ENCODE measurements around the gene PPP1R12A. TPM values are rescaled to one million over a fixed set of nuclear protein-coding genes. Genes with fewer than 3 reads are reported as not detected.
A peak's percentile ranks its signal among the peaks of the same experiment; 100 is the strongest.

The PPP1R12A gene
- total RNA-seq, 4 donors from 2014 or later: 79.2 to 276 (median 92.6) TPM

DNA sequence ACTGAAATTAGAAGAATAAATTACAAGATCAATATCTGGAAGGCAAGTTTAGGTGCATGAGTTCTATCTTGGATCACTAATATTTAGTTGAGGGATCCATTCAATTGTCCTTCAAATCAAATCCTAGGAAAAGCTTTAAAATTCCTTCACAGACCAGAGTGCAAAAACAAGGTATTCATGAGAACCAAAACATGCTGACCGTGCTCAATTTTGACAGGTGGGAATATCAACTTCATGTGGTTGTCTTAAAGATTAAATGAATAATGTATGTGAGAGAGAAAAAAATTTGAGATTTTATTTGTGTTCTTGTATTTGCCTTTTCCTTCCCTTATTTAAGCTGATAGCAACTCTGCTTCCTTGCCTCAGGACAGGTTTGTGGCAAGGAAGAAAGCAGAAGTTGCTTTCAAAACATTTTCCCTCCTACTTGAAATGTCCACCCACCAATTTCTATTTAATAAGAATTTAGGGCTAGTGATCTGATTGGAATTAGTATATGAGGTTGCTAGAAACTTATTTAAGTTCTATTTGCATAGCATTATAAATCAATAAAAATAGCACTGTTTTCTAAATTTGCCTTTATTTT, 4.9 kb upstream of the PPP1R12A start:
- H3K27me3 ChIP-seq: no peaks in the 10 kb centered on the region
- H3K27ac ChIP-seq: no peak overlapping the region
- H3K36me3 ChIP-seq: no peaks in the 10 kb centered on the region
- no peak overlapping the region for H3K4me3 ChIP-seq
- H3K4me1 ChIP-seq: peaks cover 0 to 13% (median 0%) of the 10 kb centered on the region in 4 donors
- no peaks in the 10 kb centered on the region for H3K9me3 ChIP-seq
- DNase-seq: no peak
- TF ChIP-seq, protein P1, sequence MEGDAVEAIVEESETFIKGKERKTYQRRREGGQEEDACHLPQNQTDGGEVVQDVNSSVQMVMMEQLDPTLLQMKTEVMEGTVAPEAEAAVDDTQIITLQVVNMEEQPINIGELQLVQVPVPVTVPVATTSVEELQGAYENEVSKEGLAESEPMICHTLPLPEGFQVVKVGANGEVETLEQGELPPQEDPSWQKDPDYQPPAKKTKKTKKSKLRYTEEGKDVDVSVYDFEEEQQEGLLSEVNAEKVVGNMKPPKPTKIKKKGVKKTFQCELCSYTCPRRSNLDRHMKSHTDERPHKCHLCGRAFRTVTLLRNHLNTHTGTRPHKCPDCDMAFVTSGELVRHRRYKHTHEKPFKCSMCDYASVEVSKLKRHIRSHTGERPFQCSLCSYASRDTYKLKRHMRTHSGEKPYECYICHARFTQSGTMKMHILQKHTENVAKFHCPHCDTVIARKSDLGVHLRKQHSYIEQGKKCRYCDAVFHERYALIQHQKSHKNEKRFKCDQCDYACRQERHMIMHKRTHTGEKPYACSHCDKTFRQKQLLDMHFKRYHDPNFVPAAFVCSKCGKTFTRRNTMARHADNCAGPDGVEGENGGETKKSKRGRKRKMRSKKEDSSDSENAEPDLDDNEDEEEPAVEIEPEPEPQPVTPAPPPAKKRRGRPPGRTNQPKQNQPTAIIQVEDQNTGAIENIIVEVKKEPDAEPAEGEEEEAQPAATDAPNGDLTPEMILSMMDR (IDR thresholded peaks at IDR 0.05): no peak
- no peak for TF ChIP-seq POLR2A (IDR thresholded peaks at IDR 0.05)

DNA sequence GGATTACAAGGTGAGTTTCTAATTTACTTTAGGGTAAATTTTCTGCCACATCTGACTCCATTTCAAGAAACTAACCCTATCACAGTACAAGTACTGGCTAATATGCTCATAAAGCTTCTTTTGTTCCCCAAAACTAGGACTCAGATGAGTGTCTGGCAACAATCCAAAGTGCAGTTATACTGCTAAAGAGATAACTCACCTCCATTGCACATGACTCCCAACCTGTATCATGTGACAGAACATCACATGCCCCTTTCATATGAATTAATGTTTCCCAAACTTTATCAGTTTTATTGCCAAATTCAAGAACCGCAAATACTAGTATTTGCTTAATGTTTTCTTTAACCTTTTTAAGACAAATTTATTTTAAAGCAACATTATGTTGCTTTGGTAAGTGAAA, 3.9 kb upstream of the PPP1R12A start:
- TF ChIP-seq, protein P1 (IDR thresholded peaks at IDR 0.05): no peak
- TF ChIP-seq POLR2A (IDR thresholded peaks at IDR 0.05): no peak
- H3K9me3 ChIP-seq: no peaks in the 10 kb centered on the region
- H3K4me3 ChIP-seq: no peak overlapping the region
- no peak for DNase-seq
- H3K27ac ChIP-seq: no peak overlapping the region
- H3K36me3 ChIP-seq: no peaks in the 10 kb centered on the region
- H3K27me3 ChIP-seq: no peaks in the 10 kb centered on the region
- peaks cover 0 to 13% (median 0%) of the 10 kb centered on the region in 4 donors for H3K4me1 ChIP-seq

GRCh38 chr12:79936670-79937069, 1.8 kb upstream of the PPP1R12A start:
- no peaks in the 10 kb centered on the region for H3K27me3 ChIP-seq
- peak overlapping the region in 2 of 4 donors; percentile 96 to 97 for H3K27ac ChIP-seq
- DNase-seq: no peak
- TF ChIP-seq, protein P1 (IDR thresholded peaks at IDR 0.05): no peak
- TF ChIP-seq POLR2A (IDR thresholded peaks at IDR 0.05): no peak
- peaks cover 0 to 15% (median 6%) of the 10 kb centered on the region in 4 donors for H3K4me1 ChIP-seq
- no peaks in the 10 kb centered on the region for H3K9me3 ChIP-seq
- no peaks in the 10 kb centered on the region for H3K36me3 ChIP-seq
- peak overlapping the region in 1 of 4 donors; percentile 98 for H3K4me3 ChIP-seq

DNA sequence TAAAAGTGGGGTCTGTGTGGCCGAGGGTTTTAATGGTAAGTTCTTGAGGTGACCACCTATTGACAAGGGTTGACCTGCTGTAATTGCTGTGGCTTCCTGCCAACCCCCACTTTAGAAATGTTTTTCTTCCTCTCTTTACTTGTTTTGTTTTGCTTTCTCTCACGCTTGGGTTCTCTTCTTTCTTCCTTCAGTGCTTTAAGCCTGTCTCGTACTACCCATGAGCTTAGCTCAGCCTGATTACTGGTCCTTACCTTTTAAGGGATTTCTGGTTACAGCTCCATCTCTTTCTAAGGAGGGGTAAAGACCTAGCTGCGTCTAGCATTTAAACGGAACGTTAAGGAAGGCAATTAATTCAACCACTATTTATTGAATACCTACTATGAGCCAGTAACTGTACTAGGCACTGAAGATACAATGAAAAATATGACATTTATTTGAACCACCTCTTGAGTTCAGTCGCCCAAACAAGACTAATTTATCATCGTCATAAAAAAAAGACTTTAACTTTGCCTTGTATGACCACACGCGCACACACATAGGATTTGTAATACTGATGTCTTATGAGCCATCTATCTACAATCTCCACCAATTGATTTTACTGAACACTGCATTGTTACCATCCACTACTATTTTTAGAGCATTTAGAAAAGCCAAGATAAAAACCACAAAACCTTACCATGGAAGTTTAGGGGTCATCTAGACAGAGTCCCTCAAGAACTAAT, 888 bp upstream of the PPP1R12A start:
- Histone ChIP-seq H3K27ac (peak overlapping the region; percentile 85 to 97 (median 94)), H3K9me3 (no peaks in the 10 kb centered on the region), H3K27me3 (no peaks in the 10 kb centered on the region), H3K36me3 (no peaks in the 10 kb centered on the region), H3K4me1 (peaks cover 0 to 20% (median 9%) of the 10 kb centered on the region in 4 donors), H3K4me3 (peak overlapping the region; percentile 78 to 98 (median 82))
- TF ChIP-seq, protein P1 (IDR thresholded peaks at IDR 0.05): no peak
- TF ChIP-seq POLR2A (IDR thresholded peaks at IDR 0.05): no peak
- DNase-seq: no peak

GRCh38 chr12:79934281-79935020, 446 bp downstream of the PPP1R12A start:
- peaks cover 0 to 20% (median 9%) of the 10 kb centered on the region in 4 donors for H3K4me1 ChIP-seq

More at GRCh38 chr12:79934281-79935020, 446 bp downstream of the PPP1R12A start:
- TF ChIP-seq, protein P1 (IDR thresholded peaks at IDR 0.05): no peak
- TF ChIP-seq POLR2A (IDR thresholded peaks at IDR 0.05): no peak
- peak in 1 of 3 donors; percentile 60 for DNase-seq
- no peaks in the 10 kb centered on the region for H3K9me3 ChIP-seq
- H3K36me3 ChIP-seq: no peaks in the 10 kb centered on the region
- no peaks in the 10 kb centered on the region for H3K27me3 ChIP-seq
- peak overlapping the region; percentile 78 to 98 (median 82) for H3K4me3 ChIP-seq
- peak overlapping the region; percentile 85 to 97 (median 94) for H3K27ac ChIP-seq

All from Peyer's patch (tissue), 4 donors.